NCI-H526 treated with DMSO at 0.1 percent for 48 hours (cell line): ENCODE data around the gene ALS2.
"Not testable (repeated sequence)": the region's sequence is repeated elsewhere in the genome, so short reads cannot be mapped to it uniquely, and the experiment has no call there.

Source experiments
- DNase-seq: peaks from one replicate; lab custom pipeline; 2025; lab: John Stamatoyannopoulos, UW

ALS2 gene

DNA sequence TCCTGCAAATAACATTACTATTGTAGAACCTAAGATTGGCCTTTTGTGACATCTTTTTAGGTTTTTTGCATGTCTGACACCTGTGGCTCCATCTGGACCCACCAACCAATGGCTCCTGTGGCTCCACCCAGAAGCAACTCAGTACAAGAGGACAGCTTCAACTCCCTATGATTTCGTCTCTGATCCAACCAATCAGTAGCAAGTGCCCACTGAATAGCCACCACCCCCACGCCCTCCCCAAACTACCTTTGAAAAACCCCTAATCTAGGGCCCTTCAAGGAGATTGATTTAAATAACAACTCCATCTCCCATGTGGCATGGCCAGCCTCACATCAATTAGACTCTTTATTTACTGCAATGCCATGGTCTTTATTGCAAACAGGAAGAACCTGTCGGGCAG is 105.9 kb downstream of the ALS2 start:
- DNase-seq: no peak

- DNase-seq: no peak
Observed at GRCh38 chr2:201674298-201674697, 106.4 kb downstream of the ALS2 start.

- DNase-seq: no peak
Observed at GRCh38 chr2:201673546-201673945, 107.2 kb downstream of the ALS2 start.

- DNase-seq: not testable (repeated sequence)
Observed at GRCh38 chr2:201671205-201671604, 109.5 kb downstream of the ALS2 start.

DNA sequence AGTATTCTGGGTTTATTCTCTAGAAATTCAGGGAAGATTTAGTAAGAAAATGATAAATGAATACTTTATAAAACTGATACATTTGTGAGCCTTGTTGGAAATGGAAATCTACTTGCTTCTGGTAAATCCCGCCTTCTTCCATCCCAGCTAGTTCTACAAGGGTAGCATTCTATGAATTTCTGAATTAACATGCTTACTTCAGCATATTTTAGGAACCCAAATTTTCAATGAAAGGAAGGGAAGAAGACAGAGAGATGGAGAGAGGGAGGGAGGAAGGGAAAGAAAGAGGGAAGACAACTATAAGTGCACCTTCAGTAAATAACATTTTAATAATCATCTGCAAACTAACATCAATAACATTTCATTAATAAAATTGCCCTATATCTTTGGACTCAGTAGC is 110.9 kb downstream of the ALS2 start:
- DNase-seq: no peak

DNA sequence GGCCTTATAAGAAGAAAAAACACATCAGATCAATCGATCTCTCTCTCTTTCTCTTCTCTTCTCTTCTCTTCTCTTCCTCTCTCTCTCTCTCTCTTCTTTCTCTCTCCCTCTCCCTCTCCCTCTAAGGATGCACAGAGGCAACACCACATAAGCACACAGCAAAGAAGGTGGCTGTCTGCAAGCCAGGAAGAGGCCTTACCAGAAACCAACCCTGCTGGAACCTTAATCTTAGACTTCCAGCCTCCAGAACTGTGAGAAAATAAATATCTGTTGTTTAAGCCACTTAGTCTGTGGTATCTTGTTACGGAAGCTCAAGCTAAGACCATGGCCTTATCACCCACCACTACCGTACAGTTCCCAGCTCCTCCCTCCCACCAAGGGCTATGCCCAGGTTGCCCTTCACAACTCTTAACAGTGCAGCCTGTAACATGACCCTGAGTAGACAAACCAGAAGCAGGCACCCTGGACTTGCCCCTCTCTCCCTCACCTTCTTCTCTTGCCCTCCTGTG is 112.3 kb downstream of the ALS2 start:
- DNase-seq: no peak

- DNase-seq: no peak
Observed at GRCh38 chr2:201664334-201664733, 116.4 kb downstream of the ALS2 start.

GRCh38 chr2:201661366-201661765 is 119.4 kb downstream of the ALS2 start:
- no peak for DNase-seq

GRCh38 chr2:201660293-201660895 is 120.3 kb downstream of the ALS2 start:
- DNase-seq: no peak

GRCh38 chr2:201656740-201657139 is 124.0 kb downstream of the ALS2 start:
- DNase-seq: no peak

GRCh38 chr2:201656102-201656501 is 124.6 kb downstream of the ALS2 start:
- no peak for DNase-seq

DNA sequence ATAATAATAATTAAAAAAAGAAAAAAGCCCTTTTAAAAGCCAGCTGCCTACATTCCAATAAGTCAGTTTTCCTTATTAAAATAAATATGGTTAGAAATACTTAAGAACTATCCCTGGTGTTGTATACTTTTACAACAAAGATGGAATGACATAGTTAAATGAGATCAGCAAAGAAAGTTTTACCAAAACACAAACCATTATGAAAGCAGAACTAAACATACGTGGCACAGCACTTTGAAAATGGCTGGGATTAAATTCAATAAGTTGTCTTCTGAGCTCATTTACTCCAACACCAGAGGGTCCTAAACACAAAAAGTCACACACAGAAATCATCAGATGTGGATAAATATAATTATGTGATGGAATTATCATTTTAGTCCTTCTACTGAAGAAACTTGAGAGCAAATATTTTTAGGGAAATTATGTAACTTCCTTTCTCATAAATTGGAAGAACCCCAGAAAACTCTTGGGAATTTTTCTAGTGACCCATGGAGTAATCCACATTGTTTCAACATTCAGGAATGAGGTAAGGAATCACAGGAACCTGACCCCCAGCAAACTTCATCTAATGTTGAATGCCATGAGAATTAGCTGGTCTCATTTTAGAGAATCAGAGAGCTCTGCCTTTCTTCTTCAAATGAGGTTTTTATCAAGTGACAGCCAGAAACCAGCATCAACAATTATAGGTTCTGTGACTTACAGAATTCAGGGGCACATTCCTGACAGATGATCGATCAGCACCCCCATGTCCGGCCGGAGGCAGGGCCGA is 125.9 kb downstream of the ALS2 start:
- DNase-seq: no peak

GRCh38 chr2:201653221-201653620 is 127.5 kb downstream of the ALS2 start:
- DNase-seq: no peak
